ENCODE data around the gene HOXB4.

The HOXB4 gene

DNA sequence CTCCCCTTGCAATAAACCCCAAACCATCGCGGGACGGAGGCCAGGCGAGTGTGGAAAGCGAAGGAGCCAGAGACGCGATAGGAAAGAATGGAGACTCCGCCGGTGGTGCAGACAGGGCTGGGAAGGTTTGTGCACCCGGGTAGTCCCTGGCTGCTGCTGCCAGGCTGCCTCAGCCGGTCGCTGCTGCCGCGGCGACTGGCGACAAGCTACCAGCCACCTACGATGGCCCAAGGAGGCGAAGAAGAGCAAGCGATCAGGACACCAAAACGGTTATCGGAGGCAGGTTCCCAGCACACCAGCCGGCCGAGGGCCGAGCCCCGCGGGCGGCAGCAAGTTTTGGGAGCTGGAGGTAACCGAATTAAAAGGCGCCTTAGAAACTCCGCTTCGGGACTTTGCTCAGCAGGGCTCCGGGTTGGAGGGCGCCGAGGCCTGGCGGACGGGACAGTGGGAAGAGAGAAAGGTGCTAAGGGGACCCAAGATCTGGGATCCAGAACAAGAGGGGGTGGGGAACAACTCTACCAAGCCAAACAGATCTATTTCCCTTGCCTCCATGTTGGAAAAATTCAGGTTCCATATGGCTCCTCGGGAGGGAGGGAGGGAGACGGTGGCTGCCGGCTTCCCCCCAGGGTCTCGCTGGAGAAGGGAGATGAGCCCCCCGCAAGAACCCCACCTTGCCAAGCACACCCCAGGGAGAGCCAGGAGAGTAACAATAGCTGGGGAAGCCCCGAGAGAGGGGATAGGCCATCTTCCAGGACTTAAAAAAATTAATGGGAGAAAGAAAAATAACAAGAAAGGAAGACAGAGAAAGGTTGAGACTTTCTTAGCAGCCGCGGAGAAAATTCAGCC, 23.5 kb downstream of the HOXB4 start:
- no CpG with 5 or more reads among the region's 44 CpGs for WGBS (ENCODE audit: extremely low coverage, insufficient coverage, insufficient read length)
- Histone ChIP-seq H2BK5ac (ENCODE audit: low read depth, low read length, poor library complexity) (peak overlapping the region; percentile 50), H3K79me2 (ENCODE audit: control insufficient read depth, insufficient read depth, low read length, poor library complexity) (peaks cover 8% of the 10 kb centered on the region), H3K36me3 (ENCODE audit: control insufficient read depth in 1 of 2, insufficient read depth in 2 of 2, low read length in 2 of 2) (peaks cover 9 to 14% of the 10 kb centered on the region in 2 experiments), H3K14ac (ENCODE audit: low read length) (peak overlapping the region; percentile 50), H3K27ac (ENCODE audit: low read depth, low read length) (peak overlapping the region; percentile 32), H4K12ac (ENCODE audit: low read depth, low read length) (peak overlapping the region; percentile 70), H3K79me1 (ENCODE audit: low read length) (peaks cover 14% of the 10 kb centered on the region), H2AK5ac (ENCODE audit: low read length) (peak overlapping the region; percentile 22), H3K27me3 (ENCODE audit: insufficient read depth, low read length) (no peaks in the 10 kb centered on the region), H3K23ac (ENCODE audit: low read length) (no peak overlapping the region), H3K18ac (ENCODE audit: low read length) (peak overlapping the region; percentile 72), H4K8ac (ENCODE audit: low read depth, low read length) (peak overlapping the region; percentile 84), H3K4me1 (ENCODE audit: control insufficient read depth in 1 of 2, insufficient read depth in 2 of 2, low read length in 2 of 2) (peaks cover 21 to 27% of the 10 kb centered on the region in 2 experiments), H3K9me3 (ENCODE audit: insufficient read depth, low read depth, low read length) (no peaks in the 10 kb centered on the region), H3K4ac (ENCODE audit: low read depth, low read length) (peak overlapping the region; percentile 22), H3K4me3 (ENCODE audit: low read depth, low read length) (peak overlapping the region; percentile 64), H2BK120ac (ENCODE audit: insufficient read depth, low read length, poor library complexity) (peak overlapping the region; percentile 55), H4K91ac (ENCODE audit: low read depth, low read length) (peak overlapping the region; percentile 53), H3K9ac (ENCODE audit: low read length) (peak overlapping the region; percentile 80), H2BK12ac (ENCODE audit: low read length) (peak overlapping the region; percentile 46), H3K4me2 (ENCODE audit: low read length) (peak overlapping the region; percentile 88), H2AFZ (ENCODE audit: insufficient read depth, low read length, poor library complexity) (peak overlapping the region; percentile 43)
- DNase-seq = no peak

GRCh38 chr17:48553826-48554225, 24.3 kb downstream of the HOXB4 start:
- no peak overlapping the region for H4K91ac ChIP-seq (ENCODE audit: low read depth, low read length)
- no peak for DNase-seq
- H3K4me1 ChIP-seq (ENCODE audit: control insufficient read depth in 1 of 2, insufficient read depth in 2 of 2, low read length in 2 of 2) = peaks cover 21 to 27% of the 10 kb centered on the region in 2 experiments
- no peaks in the 10 kb centered on the region for H3K27me3 ChIP-seq (ENCODE audit: insufficient read depth, low read length)
- H2AK5ac ChIP-seq (ENCODE audit: low read length) = no peak overlapping the region
- H3K9me3 ChIP-seq (ENCODE audit: insufficient read depth, low read depth, low read length) = no peaks in the 10 kb centered on the region
- no peak overlapping the region for H3K9ac ChIP-seq (ENCODE audit: low read length)
- H3K4ac ChIP-seq (ENCODE audit: low read depth, low read length) = no peak overlapping the region
- H2AFZ ChIP-seq (ENCODE audit: insufficient read depth, low read length, poor library complexity) = no peak overlapping the region
- no peak overlapping the region for H3K4me2 ChIP-seq (ENCODE audit: low read length)
- H3K18ac ChIP-seq (ENCODE audit: low read length) = no peak overlapping the region
- no peak overlapping the region for H3K14ac ChIP-seq (ENCODE audit: low read length)
- no peak overlapping the region for H4K12ac ChIP-seq (ENCODE audit: low read depth, low read length)
- no peak overlapping the region for H2BK5ac ChIP-seq (ENCODE audit: low read depth, low read length, poor library complexity)
- no peak overlapping the region for H3K23ac ChIP-seq (ENCODE audit: low read length)
- no peak overlapping the region for H2BK120ac ChIP-seq (ENCODE audit: insufficient read depth, low read length, poor library complexity)
- WGBS (ENCODE audit: extremely low coverage, insufficient coverage, insufficient read length) = no CpG with 5 or more reads among the region's 1 CpG
- peaks cover 14% of the 10 kb centered on the region for H3K79me1 ChIP-seq (ENCODE audit: low read length)
- H4K8ac ChIP-seq (ENCODE audit: low read depth, low read length) = no peak overlapping the region
- H3K4me3 ChIP-seq (ENCODE audit: low read depth, low read length) = no peak overlapping the region
- no peak overlapping the region for H3K27ac ChIP-seq (ENCODE audit: low read depth, low read length)
- no peak overlapping the region for H2BK12ac ChIP-seq (ENCODE audit: low read length)
- H3K36me3 ChIP-seq (ENCODE audit: control insufficient read depth in 1 of 2, insufficient read depth in 2 of 2, low read length in 2 of 2) = peaks cover 9 to 14% of the 10 kb centered on the region in 2 experiments
- peaks cover 8% of the 10 kb centered on the region for H3K79me2 ChIP-seq (ENCODE audit: control insufficient read depth, insufficient read depth, low read length, poor library complexity)

- no peak overlapping the region for H3K4me3 ChIP-seq (ENCODE audit: low read depth, low read length)
- no peak overlapping the region for H2AK5ac ChIP-seq (ENCODE audit: low read length)
- H4K12ac ChIP-seq (ENCODE audit: low read depth, low read length) = no peak overlapping the region
- no peak overlapping the region for H3K27ac ChIP-seq (ENCODE audit: low read depth, low read length)
- H3K4me2 ChIP-seq (ENCODE audit: low read length) = no peak overlapping the region
- H4K91ac ChIP-seq (ENCODE audit: low read depth, low read length) = no peak overlapping the region
- no peak overlapping the region for H3K9ac ChIP-seq (ENCODE audit: low read length)
- no peak for DNase-seq
- H2AFZ ChIP-seq (ENCODE audit: insufficient read depth, low read length, poor library complexity) = no peak overlapping the region
- H3K79me2 ChIP-seq (ENCODE audit: control insufficient read depth, insufficient read depth, low read length, poor library complexity) = peaks cover 8% of the 10 kb centered on the region
- peaks cover 9 to 14% of the 10 kb centered on the region in 2 experiments for H3K36me3 ChIP-seq (ENCODE audit: control insufficient read depth in 1 of 2, insufficient read depth in 2 of 2, low read length in 2 of 2)
- H2BK12ac ChIP-seq (ENCODE audit: low read length) = no peak overlapping the region
- no peak overlapping the region for H3K14ac ChIP-seq (ENCODE audit: low read length)
- H3K79me1 ChIP-seq (ENCODE audit: low read length) = peaks cover 14% of the 10 kb centered on the region
- no peak overlapping the region for H3K18ac ChIP-seq (ENCODE audit: low read length)
- H2BK5ac ChIP-seq (ENCODE audit: low read depth, low read length, poor library complexity) = no peak overlapping the region
- H3K4ac ChIP-seq (ENCODE audit: low read depth, low read length) = no peak overlapping the region
- no CpG with 5 or more reads among the region's 5 CpGs for WGBS (ENCODE audit: extremely low coverage, insufficient coverage, insufficient read length)
- H3K4me1 ChIP-seq (ENCODE audit: control insufficient read depth in 1 of 2, insufficient read depth in 2 of 2, low read length in 2 of 2) = peaks cover 20 to 30% of the 10 kb centered on the region in 2 experiments
- no peak overlapping the region for H3K23ac ChIP-seq (ENCODE audit: low read length)
- no peak overlapping the region for H4K8ac ChIP-seq (ENCODE audit: low read depth, low read length)
- H3K9me3 ChIP-seq (ENCODE audit: insufficient read depth, low read depth, low read length) = no peaks in the 10 kb centered on the region
- no peak overlapping the region for H2BK120ac ChIP-seq (ENCODE audit: insufficient read depth, low read length, poor library complexity)
- H3K27me3 ChIP-seq (ENCODE audit: insufficient read depth, low read length) = no peaks in the 10 kb centered on the region
Measured at GRCh38 chr17:48553190-48553547, 25.0 kb downstream of the HOXB4 start.

- H4K91ac ChIP-seq (ENCODE audit: low read depth, low read length) = no peak overlapping the region
- H2BK12ac ChIP-seq (ENCODE audit: low read length) = no peak overlapping the region
- H2BK5ac ChIP-seq (ENCODE audit: low read depth, low read length, poor library complexity) = no peak overlapping the region
- no peak for DNase-seq
- H2AK5ac ChIP-seq (ENCODE audit: low read length) = no peak overlapping the region
- H3K36me3 ChIP-seq (ENCODE audit: control insufficient read depth in 1 of 2, insufficient read depth in 2 of 2, low read length in 2 of 2) = peaks cover 9 to 14% of the 10 kb centered on the region in 2 experiments
- H3K14ac ChIP-seq (ENCODE audit: low read length) = no peak overlapping the region
- H3K9me3 ChIP-seq (ENCODE audit: insufficient read depth, low read depth, low read length) = no peaks in the 10 kb centered on the region
- H4K8ac ChIP-seq (ENCODE audit: low read depth, low read length) = no peak overlapping the region
- H3K79me1 ChIP-seq (ENCODE audit: low read length) = peaks cover 14% of the 10 kb centered on the region
- no peak overlapping the region for H3K4ac ChIP-seq (ENCODE audit: low read depth, low read length)
- no CpG with 5 or more reads among the region's 11 CpGs for WGBS (ENCODE audit: extremely low coverage, insufficient coverage, insufficient read length)
- no peak overlapping the region for H3K4me3 ChIP-seq (ENCODE audit: low read depth, low read length)
- H3K4me2 ChIP-seq (ENCODE audit: low read length) = no peak overlapping the region
- H2BK120ac ChIP-seq (ENCODE audit: insufficient read depth, low read length, poor library complexity) = no peak overlapping the region
- no peak overlapping the region for H3K23ac ChIP-seq (ENCODE audit: low read length)
- H3K9ac ChIP-seq (ENCODE audit: low read length) = no peak overlapping the region
- H3K79me2 ChIP-seq (ENCODE audit: control insufficient read depth, insufficient read depth, low read length, poor library complexity) = peaks cover 8% of the 10 kb centered on the region
- H3K4me1 ChIP-seq (ENCODE audit: control insufficient read depth in 1 of 2, insufficient read depth in 2 of 2, low read length in 2 of 2) = peaks cover 20 to 34% of the 10 kb centered on the region in 2 experiments
- peak overlapping the region; percentile 73 for H3K18ac ChIP-seq (ENCODE audit: low read length)
- no peak overlapping the region for H2AFZ ChIP-seq (ENCODE audit: insufficient read depth, low read length, poor library complexity)
- H4K12ac ChIP-seq (ENCODE audit: low read depth, low read length) = peak overlapping the region; percentile 39
- H3K27ac ChIP-seq (ENCODE audit: low read depth, low read length) = no peak overlapping the region
- H3K27me3 ChIP-seq (ENCODE audit: insufficient read depth, low read length) = no peaks in the 10 kb centered on the region
Measured at GRCh38 chr17:48552466-48553189, 25.5 kb downstream of the HOXB4 start.

Measured in trophoblast cell (in vitro differentiated cells and primary cell).